C4-2B (cell line): ENCODE measurements around the gene MTIF2.
"Not testable (repeated sequence)": the region's sequence is repeated elsewhere in the genome, so short reads cannot be mapped to it uniquely, and the experiment has no call there.

Experiments
- CTCF ChIP-seq: fragments of 450-650 bp; conservative IDR thresholded peaks from 2 replicates; pipeline ENCODE4 v1.5.1; 2017; ENCODE audit warnings: mild to moderate bottlenecking
- ZFX ChIP-seq: fragments of 450-650 bp; IDR thresholded peaks from 2 replicates; pipeline ENCODE4 v1.6.1; 2017

- TF ChIP-seq CTCF, ZFX: not testable (repeated sequence)
Measured at GRCh38 chr2:55241582-55241981, 27.4 kb downstream of the MTIF2 start.
